Keratinocyte (primary cell): ENCODE results near the gene GALNT2. TPM values are rescaled to one million over a fixed set of nuclear protein-coding genes. Genes with fewer than 3 reads are reported as not detected.

ENCODE experiments used
- DNase-seq: peaks from one replicate; pipeline ENCODE4 v3.0.0-alpha.2; 2011; ENCODE audit warnings: low read depth, missing footprints, low spot score
- FAIRE-seq: peaks from 2 replicates; lab custom pipeline; 2011; peaks lifted over from hg19 to GRCh38; lab: Jason Lieb, UNC
- H2AFZ ChIP-seq: 2 replicates; pipeline ENCODE4 v1.6.0; 2012; ENCODE audit warnings: low read length, control low read depth, inconsistent platforms; ENCODE audit not compliant: control insufficient read depth
- H3K27ac ChIP-seq: 2 replicates; pipeline ENCODE4 v1.5.1; 2011; ENCODE audit warnings: low read length; ENCODE audit not compliant: control insufficient read depth, insufficient read depth
- H3K27me3 ChIP-seq: 3 replicates; pipeline ENCODE4 v1.6.0; 2011; ENCODE audit warnings: low read length; ENCODE audit not compliant: control insufficient read depth, insufficient read depth; ENCODE audit errors: extremely low read depth
- H3K36me3 ChIP-seq, 2 experiments: 2 replicates in 1 of 2; 3 replicates in 1 of 2; pipeline ENCODE4 v1.5.1; 2011; ENCODE audit warnings: low read length in 2 of 2, mild to moderate bottlenecking in 1 of 2; ENCODE audit not compliant: control insufficient read depth in 2 of 2, insufficient read depth in 2 of 2; ENCODE audit errors: extremely low read depth in 1 of 2
- H3K4me1 ChIP-seq: 3 replicates; pipeline ENCODE4 v1.5.1; 2011; ENCODE audit warnings: low read length; ENCODE audit not compliant: control insufficient read depth, insufficient read depth; ENCODE audit errors: extremely low read depth
- H3K4me2 ChIP-seq: 3 replicates; pipeline ENCODE4 v1.6.0; 2011; ENCODE audit warnings: low read depth, low read length; ENCODE audit not compliant: control insufficient read depth, insufficient read depth; ENCODE audit errors: extremely low read depth
- H3K4me3 ChIP-seq, 3 experiments: fragments of 200-600 bp in 1 of 3; sonication (generic) in 1 of 3; 2 replicates in 2 of 3; 3 replicates in 1 of 3; pipeline ENCODE4 v1.5.1; 2011 to 2016; ENCODE audit warnings: low read length in 3 of 3, mild to moderate bottlenecking in 3 of 3, control low read depth in 2 of 3, inconsistent platforms in 1 of 3, low read depth in 1 of 3, mixed read lengths in 1 of 3, mixed run types in 1 of 3, moderate library complexity in 1 of 3; ENCODE audit not compliant: control insufficient read depth in 2 of 3, insufficient read depth in 2 of 3; ENCODE audit errors: extremely low read depth in 1 of 3
- H3K79me2 ChIP-seq: 2 replicates; pipeline ENCODE4 v1.6.0; 2012; ENCODE audit warnings: low read length; ENCODE audit not compliant: control insufficient read depth, insufficient read depth
- H3K9ac ChIP-seq: 3 replicates; pipeline ENCODE4 v1.6.0; 2011; ENCODE audit warnings: low read length; ENCODE audit not compliant: control insufficient read depth, insufficient read depth; ENCODE audit errors: extremely low read depth
- H3K9me1 ChIP-seq: 3 replicates; pipeline ENCODE4 v1.6.0; 2011; ENCODE audit warnings: low read length; ENCODE audit not compliant: control insufficient read depth, insufficient read depth; ENCODE audit errors: extremely low read depth
- H3K9me3 ChIP-seq: 2 replicates; pipeline ENCODE4 v1.5.1; 2012; ENCODE audit warnings: low read depth, low read length; ENCODE audit not compliant: control insufficient read depth
- H4K20me1 ChIP-seq: 3 replicates; pipeline ENCODE4 v1.6.0; 2011; ENCODE audit warnings: low read length; ENCODE audit not compliant: control insufficient read depth, insufficient read depth; ENCODE audit errors: extremely low read depth
- CTCF ChIP-seq, 3 experiments: IDR thresholded peaks in 1 of 3; conservative IDR thresholded peaks in 1 of 3; optimal IDR thresholded peaks in 1 of 3; 2 replicates in 2 of 3; 3 replicates in 1 of 3; pipeline versions ENCODE3 to v1.5.1; 2011; ENCODE audit warnings: low read length in 3 of 3, mild to moderate bottlenecking in 3 of 3, moderate library complexity in 2 of 3, control low read depth in 1 of 3, inconsistent platforms in 1 of 3; ENCODE audit not compliant: insufficient read depth in 2 of 3; ENCODE audit errors: extremely low read depth in 1 of 3
- EZH2 ChIP-seq: IDR thresholded peaks from one replicate; pipeline ENCODE4 v1.6.1; 2012; ENCODE audit warnings: inconsistent platforms, mild to moderate bottlenecking, low read length, moderate library complexity
- dilution Hi-C: fragments of 300-500 bp; cut with MboI; formaldehyde crosslinking; loops from one replicate; pipeline ENCODE4 v1.7.0; 2020; ENCODE audit warnings: low sequenced_read_pairs; ENCODE audit not compliant: extremely low pct_ligation_motif_present
- polyA plus RNA-seq, 5 experiments: library from polyadenylated mRNA; depleted of rRNA in 3 of 5; stranded (reverse) in 3 of 5; stranded (forward) in 1 of 5; unstranded in 1 of 5; fragments of >200 nt; gene quantifications; 1 replicate in 1 of 5; 2 replicates in 3 of 5; 3 replicates in 1 of 5; pipeline versions ENCODE4 v1.2.1 to v1.2.3, GENCODE V29; 2011 to 2012; ENCODE audit warnings: missing spikeins in 2 of 5, low read depth in 1 of 5, low replicate concordance in 1 of 5

Gene GALNT2
- polyA plus RNA-seq, 1 donor (not counting 4 experiments of a cell fraction or from before 2014, with no cell fraction given): 61.7 TPM

GRCh38 chr1:230237009-230237370, 170.0 kb downstream of the GALNT2 start:
- Histone ChIP-seq H3K4me1 (no peaks in the 10 kb centered on the region), H3K4me3 (no peak overlapping the region), H3K27ac (no peak overlapping the region), H3K27me3 (no peaks in the 10 kb centered on the region), H3K4me2 (no peak overlapping the region), H2AFZ (no peak overlapping the region), H3K9ac (no peak overlapping the region), H3K36me3 (peaks cover 4 to 13% of the 10 kb centered on the region in 2 experiments), H3K9me1 (no peaks in the 10 kb centered on the region), H4K20me1 (no peaks in the 10 kb centered on the region), H3K9me3 (no peaks in the 10 kb centered on the region), H3K79me2 (peaks cover 2% of the 10 kb centered on the region)
- no peak for FAIRE-seq
- TF ChIP-seq CTCF (optimal IDR thresholded peaks at IDR 0.05 in 1 of 3, IDR thresholded peaks at IDR 0.05 in 1 of 3, conservative IDR thresholded peaks at IDR 0.05 in 1 of 3; ENCODE audit: extremely low read depth in 1 of 3, insufficient read depth in 2 of 3, low read length in 3 of 3): no peak
- no peak for TF ChIP-seq EZH2
- dilution Hi-C loops: no loop called here
- no peak for DNase-seq

GRCh38 chr1:230237805-230238204, 170.8 kb downstream of the GALNT2 start:
- DNase-seq: no peak
- Histone ChIP-seq H3K9me3 (no peaks in the 10 kb centered on the region), H3K9ac (no peak overlapping the region), H3K36me3 (peaks cover 4 to 13% of the 10 kb centered on the region in 2 experiments), H3K4me2 (no peak overlapping the region), H3K9me1 (no peaks in the 10 kb centered on the region), H3K27me3 (no peaks in the 10 kb centered on the region), H2AFZ (no peak overlapping the region), H4K20me1 (no peaks in the 10 kb centered on the region), H3K79me2 (no peaks in the 10 kb centered on the region), H3K4me3 (no peak overlapping the region), H3K27ac (no peak overlapping the region), H3K4me1 (no peaks in the 10 kb centered on the region)
- no peak for FAIRE-seq
- TF ChIP-seq CTCF (optimal IDR thresholded peaks at IDR 0.05 in 1 of 3, IDR thresholded peaks at IDR 0.05 in 1 of 3, conservative IDR thresholded peaks at IDR 0.05 in 1 of 3; ENCODE audit: extremely low read depth in 1 of 3, insufficient read depth in 2 of 3, low read length in 3 of 3): no peak
- no peak for TF ChIP-seq EZH2
- dilution Hi-C loops: no loop called here
